ENCODE results near the gene TMEM63A.
A peak's percentile ranks its signal among the peaks of the same experiment; 100 is the strongest.
"Not testable (repeated sequence)": the region's sequence is repeated elsewhere in the genome, so short reads cannot be mapped to it uniquely, and the experiment has no call there.

TMEM63A gene

GRCh38 chr1:225852413-225853124 is 29.6 kb downstream of the TMEM63A start:
- in situ Hi-C loops (cut with HindIII; ENCODE audit: low pct_ligation_motif_present, low pct_unique_long_range_greater_than_20kb, low sequenced_read_pairs), result no loop called here
- DNase-seq, result no peak

GRCh38 chr1:225851805-225852204 is 30.4 kb downstream of the TMEM63A start:
- DNase-seq, result no peak
- in situ Hi-C loops (cut with HindIII; ENCODE audit: low pct_ligation_motif_present, low pct_unique_long_range_greater_than_20kb, low sequenced_read_pairs), result no loop called here

DNA sequence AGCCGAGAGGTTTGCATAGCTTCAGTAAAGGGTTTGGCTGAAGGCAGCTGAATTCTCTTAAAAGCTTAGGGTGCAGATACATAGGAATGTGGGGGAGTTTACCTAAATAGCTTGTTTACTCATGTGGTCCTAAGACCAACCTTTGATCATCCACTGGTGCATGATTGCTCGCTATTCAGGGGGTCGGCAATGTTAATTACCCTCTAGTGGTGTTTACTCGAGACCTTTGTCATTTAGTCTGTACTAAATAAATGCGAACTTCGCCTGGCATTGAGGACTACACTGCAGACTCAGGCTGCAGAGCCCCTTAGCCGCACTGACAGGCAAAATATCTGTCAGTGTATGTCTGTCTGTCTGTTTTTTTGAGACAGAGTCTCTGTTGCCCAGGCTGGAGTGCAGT is 31.8 kb downstream of the TMEM63A start:
- in situ Hi-C loops (cut with HindIII; ENCODE audit: low pct_ligation_motif_present, low pct_unique_long_range_greater_than_20kb, low sequenced_read_pairs), result no loop called here
- DNase-seq, result no peak

- in situ Hi-C loops (cut with HindIII; ENCODE audit: low pct_ligation_motif_present, low pct_unique_long_range_greater_than_20kb, low sequenced_read_pairs), result no loop called here
- no peak for DNase-seq
These were observed 32.3 kb downstream of the TMEM63A start for GRCh38 chr1:225849925-225850324.

DNA sequence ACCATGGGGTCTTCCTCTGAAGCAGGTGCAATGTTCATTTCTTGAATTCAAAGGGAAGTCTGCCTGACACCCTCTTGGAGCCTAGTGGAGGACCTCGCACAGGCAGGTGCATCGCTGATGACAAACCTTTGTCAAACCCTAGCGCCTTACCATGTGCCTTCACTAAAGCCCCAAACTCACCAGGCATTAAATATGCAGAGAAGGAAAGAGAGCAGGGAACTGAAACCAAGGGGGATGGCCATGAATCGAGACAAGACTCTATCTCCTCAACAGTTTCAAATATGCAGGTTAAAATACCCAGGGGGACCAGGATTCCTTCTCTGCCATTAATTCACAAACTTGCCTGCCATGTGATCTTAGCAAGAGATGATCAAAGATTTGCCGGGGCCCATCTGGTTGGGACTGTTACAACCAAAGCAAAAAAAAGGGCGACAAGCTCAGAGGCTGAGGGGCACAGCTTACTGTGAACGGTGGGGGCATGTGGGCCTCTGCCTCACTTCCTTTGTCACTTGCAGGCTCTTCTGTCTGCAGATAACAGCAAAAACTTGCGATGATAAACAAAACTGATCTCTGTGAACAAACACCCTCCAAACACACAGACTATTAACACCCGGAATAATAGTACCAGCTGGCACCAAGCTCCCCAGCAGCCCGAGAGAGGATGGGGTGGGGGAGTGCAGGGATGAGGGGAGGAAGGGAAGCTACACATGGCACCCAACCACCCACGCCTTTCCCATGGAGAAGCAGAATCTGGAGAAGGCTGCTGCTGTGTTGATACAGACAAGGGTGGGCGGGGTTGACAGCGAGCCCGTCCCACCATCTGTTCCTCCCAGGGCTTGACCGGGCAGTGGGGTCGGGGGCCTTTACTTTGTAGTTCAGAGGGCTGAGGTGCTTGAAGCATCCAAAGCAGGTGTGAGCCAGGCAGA is 33.9 kb downstream of the TMEM63A start:
- in situ Hi-C loops (cut with HindIII; ENCODE audit: low pct_ligation_motif_present, low pct_unique_long_range_greater_than_20kb, low sequenced_read_pairs), result no loop called here
- DNase-seq, result no peak

GRCh38 chr1:225847610-225848009 is 34.6 kb downstream of the TMEM63A start:
- DNase-seq, result no peak
- in situ Hi-C loops (cut with HindIII; ENCODE audit: low pct_ligation_motif_present, low pct_unique_long_range_greater_than_20kb, low sequenced_read_pairs), result no loop called here

GRCh38 chr1:225846331-225847310 is 35.6 kb downstream of the TMEM63A start:
- in situ Hi-C loops (cut with HindIII; ENCODE audit: low pct_ligation_motif_present, low pct_unique_long_range_greater_than_20kb, low sequenced_read_pairs), result no loop called here
- DNase-seq, result no peak

GRCh38 chr1:225845571-225846259 is 36.5 kb downstream of the TMEM63A start:
- in situ Hi-C loops (cut with HindIII; ENCODE audit: low pct_ligation_motif_present, low pct_unique_long_range_greater_than_20kb, low sequenced_read_pairs), result no loop called here
- peak; percentile 86 for DNase-seq

GRCh38 chr1:225845097-225845496 is 37.1 kb downstream of the TMEM63A start:
- in situ Hi-C loops (cut with HindIII; ENCODE audit: low pct_ligation_motif_present, low pct_unique_long_range_greater_than_20kb, low sequenced_read_pairs), result no loop called here
- no peak for DNase-seq

DNA sequence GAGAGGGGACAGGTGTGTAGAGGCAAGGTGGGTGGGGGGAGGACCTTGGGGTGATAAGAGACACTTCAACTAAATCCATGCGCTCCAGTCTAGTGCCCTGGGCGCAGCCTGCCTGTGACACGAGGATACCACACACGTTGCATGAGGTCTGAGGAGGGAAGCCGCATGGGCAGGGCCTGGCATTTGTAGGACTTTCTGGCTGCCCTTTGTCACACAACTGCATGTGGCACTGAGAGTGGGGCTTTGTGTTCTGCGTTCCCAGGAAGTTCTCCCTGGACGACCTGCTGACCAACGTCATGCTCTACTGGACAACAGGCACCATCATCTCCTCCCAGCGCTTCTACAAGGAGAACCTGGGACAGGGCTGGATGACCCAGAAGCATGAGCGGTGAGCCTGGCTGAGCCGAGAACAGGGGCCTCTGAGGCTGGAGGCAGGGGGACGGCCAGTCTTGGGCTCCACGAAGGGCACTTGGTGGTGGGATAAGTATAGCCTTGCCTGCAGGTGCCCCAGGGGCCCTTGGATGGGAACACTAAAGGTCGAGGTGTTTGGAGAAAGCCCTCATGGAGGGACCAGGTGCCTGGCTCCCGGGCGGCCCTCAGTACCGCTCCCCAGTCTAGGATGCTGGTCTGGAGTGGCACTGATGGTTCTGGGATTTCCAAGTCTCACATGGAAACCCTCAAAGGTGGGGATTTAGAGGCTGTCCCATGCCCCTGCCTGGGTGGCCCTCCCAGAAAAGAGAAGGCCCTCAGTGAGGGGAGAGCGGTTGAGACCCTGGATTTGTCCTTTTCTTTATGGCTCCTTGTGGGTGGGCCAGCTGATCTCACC is 37.7 kb downstream of the TMEM63A start:
- in situ Hi-C loops (cut with HindIII; ENCODE audit: low pct_ligation_motif_present, low pct_unique_long_range_greater_than_20kb, low sequenced_read_pairs), result no loop called here
- no peak for DNase-seq

DNA sequence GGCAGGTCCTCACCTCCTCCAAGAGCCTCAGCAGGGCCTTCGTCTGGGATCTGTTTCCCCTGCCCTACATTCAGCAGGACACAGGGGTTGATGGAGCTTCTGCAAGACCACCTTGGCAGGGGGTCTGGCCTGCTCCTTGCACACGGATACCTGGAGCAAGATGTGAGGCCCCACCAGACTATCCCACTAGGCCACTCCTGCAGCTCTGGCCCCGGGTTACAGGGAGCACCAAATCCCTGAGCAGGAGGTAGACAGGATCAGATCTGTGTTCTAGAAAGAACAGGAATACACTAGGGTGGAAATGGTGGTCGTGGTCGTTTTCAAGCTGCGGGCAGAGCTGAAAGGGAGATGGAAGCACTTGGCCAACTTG is 38.8 kb downstream of the TMEM63A start:
- DNase-seq, result no peak
- in situ Hi-C loops (cut with HindIII; ENCODE audit: low pct_ligation_motif_present, low pct_unique_long_range_greater_than_20kb, low sequenced_read_pairs), result no loop called here

DNA sequence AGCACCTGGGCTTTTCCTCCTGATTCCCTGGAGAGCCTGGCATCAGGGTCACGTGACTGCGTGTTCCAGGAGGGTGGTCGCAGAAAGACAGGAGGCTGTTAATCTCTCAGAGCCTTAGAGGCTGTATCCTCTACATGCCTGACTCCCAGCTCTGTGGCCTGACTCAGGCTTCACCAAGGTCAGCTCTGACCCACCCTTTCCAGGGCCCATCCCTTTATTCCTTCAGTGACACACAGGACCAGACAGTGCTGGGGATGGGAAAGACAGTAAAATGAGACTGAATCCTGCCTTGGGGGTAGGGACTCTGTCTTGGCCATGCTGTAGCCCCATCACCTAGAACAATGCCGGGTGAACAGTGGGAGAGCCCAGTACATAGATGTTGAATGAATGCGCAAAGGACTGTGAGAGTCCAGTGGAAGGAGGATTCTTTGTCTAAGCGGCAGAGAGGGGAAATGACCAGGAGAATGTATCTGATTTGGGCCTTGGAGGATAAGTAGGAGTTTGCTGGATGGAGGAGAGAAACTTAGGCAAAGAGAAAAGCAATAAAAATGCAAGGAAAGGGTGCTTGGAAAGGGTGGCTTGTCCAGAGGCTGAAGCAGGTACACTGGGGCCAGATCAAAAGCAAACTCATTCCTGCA is 39.3 kb downstream of the TMEM63A start:
- in situ Hi-C loops (cut with HindIII; ENCODE audit: low pct_ligation_motif_present, low pct_unique_long_range_greater_than_20kb, low sequenced_read_pairs), result no loop called here
- no peak for DNase-seq

DNA sequence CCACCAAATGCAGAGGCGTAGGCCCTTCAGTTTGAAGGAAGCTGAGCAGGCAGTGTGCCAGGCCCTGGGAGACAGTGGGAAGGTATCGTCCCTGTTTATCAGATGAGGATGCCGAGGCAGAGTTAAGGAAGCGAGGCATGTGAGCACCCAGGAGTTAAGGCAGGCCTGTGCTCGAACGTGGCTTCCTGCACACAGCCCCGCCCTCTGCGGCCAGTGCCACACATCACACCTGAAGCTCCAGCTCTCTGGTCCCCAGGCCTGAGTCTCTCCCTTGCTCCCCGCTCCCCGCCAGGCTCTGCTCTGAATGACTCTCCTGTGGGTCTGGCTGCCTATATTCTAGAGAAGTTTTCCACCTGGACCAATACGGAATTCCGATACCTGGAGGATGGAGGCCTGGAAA is 40.1 kb downstream of the TMEM63A start:
- DNase-seq, result no peak

DNA sequence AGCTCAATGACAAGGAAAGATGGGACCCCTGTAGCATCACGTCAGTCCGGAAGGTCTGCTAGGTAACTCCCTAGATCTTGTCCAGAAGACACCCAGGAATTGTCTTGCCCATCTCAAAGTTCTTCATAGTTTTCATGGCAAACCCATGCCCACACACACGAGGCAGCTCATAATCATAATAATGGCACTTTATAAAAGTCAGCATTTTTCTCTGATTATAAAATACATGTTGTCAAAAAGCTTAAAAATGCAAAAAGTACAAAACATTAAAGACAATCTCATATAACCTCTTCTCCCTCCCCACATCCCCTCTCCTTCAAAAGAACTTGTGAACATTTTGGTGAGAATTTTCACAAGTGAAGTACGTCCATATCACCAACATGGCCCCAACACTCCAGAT is 41.5 kb downstream of the TMEM63A start:
- in situ Hi-C loops (cut with HindIII; ENCODE audit: low pct_ligation_motif_present, low pct_unique_long_range_greater_than_20kb, low sequenced_read_pairs), result no loop called here
- no peak for DNase-seq

More for the DNA sequence above, 40.1 kb downstream of the TMEM63A start:
- in situ Hi-C loops (cut with HindIII; ENCODE audit: low pct_ligation_motif_present, low pct_unique_long_range_greater_than_20kb, low sequenced_read_pairs), result no loop called here

DNA sequence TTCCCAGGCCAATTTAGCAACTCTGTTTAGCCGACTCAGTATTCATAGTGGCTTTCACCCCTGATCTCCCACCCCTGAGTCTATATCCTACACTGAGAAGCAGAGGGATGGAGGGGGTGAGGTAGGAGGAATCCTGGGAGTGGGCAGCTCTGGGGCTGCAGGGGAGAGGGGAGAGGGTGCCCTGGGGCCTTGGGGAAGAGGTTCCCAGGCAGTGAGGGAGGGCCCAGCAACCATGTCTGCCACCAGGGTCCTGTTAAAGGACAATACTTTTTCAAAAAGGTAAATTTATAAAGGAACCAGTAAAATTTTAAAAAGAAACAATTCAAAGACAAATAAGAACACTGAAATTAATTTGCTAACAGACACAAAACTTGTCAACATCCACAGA is 42.0 kb downstream of the TMEM63A start:
- in situ Hi-C loops (cut with HindIII; ENCODE audit: low pct_ligation_motif_present, low pct_unique_long_range_greater_than_20kb, low sequenced_read_pairs), result no loop called here
- DNase-seq, result no peak

DNA sequence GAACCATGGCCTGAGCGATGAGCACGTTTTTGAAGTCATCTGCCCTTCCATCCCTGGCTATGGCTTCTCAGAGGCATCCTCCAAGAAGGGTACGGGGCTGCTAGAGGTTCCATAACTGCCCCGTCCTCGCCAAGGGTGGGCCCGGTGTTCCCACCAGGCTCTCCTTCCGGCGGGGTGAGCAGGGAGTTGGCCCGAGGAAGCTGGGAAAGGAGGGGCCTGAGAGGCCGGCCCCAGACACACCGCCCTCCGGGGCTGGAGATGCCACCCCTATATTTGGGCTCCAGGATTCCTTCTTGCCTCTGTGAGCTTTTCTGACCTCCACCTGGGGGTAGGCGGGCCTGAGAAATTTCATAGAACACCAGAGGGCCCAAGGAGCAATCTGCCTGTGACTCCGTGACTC is 43.4 kb downstream of the TMEM63A start:
- DNase-seq, result no peak
- in situ Hi-C loops (cut with HindIII; ENCODE audit: low pct_ligation_motif_present, low pct_unique_long_range_greater_than_20kb, low sequenced_read_pairs), result no loop called here

DNA sequence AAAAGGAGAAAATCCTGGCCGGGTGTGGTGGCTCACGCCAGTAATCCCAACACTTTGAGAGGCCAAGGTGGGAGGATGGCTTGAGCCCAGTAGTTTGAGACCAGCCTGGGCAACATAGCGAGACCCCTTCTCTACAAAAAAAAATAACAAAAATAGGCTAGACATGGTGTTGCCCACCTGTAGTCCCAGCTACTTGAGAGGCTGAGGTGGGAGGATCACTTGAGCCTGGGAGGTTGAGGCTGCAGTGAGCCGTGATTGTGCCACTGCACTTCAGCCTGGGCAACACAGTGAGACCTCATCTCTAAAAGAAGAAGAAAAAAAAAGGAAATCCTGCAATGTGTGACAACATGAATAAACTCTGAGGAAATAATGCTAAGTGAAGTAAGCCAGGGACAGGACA is 45.9 kb downstream of the TMEM63A start:
- in situ Hi-C loops (cut with HindIII; ENCODE audit: low pct_ligation_motif_present, low pct_unique_long_range_greater_than_20kb, low sequenced_read_pairs); DNase-seq: not testable (repeated sequence)

Measured in ACHN (cell line).